SH-SY5Y (cell line): Measurements from ENCODE around the gene MAST2.

Experiments used
- GATA2 ChIP-seq: IDR thresholded peaks from 2 replicates; pipeline ENCODE4 v1.6.1; 2011; ENCODE audit warnings: mild to moderate bottlenecking, low read depth, low read length
- GATA3 ChIP-seq: IDR thresholded peaks from 2 replicates; pipeline ENCODE4 v1.6.1; 2011; ENCODE audit warnings: low read depth, mild to moderate bottlenecking, low read length, moderate library complexity

The MAST2 gene

GRCh38 chr1:45971335-45971734, 167.9 kb downstream of the MAST2 start:
- no peak for TF ChIP-seq GATA2
- no peak for TF ChIP-seq GATA3

- TF ChIP-seq GATA2, result no peak
- no peak for TF ChIP-seq GATA3
Observed at GRCh38 chr1:45971922-45972531, 168.6 kb downstream of the MAST2 start.

GRCh38 chr1:45972621-45973020, 169.2 kb downstream of the MAST2 start:
- no peak for TF ChIP-seq GATA2
- TF ChIP-seq GATA3, result no peak

- no peak for TF ChIP-seq GATA2
- TF ChIP-seq GATA3, result no peak
Observed at GRCh38 chr1:45973121-45973520, 169.7 kb downstream of the MAST2 start.

- no peak for TF ChIP-seq GATA3
- no peak for TF ChIP-seq GATA2
Observed at GRCh38 chr1:45974541-45975269, 171.3 kb downstream of the MAST2 start.

GRCh38 chr1:45976623-45977022, 173.2 kb downstream of the MAST2 start:
- TF ChIP-seq GATA2 (no peak), GATA3 (no peak)

GRCh38 chr1:45979074-45979777, 175.8 kb downstream of the MAST2 start:
- no peak for TF ChIP-seq GATA3
- TF ChIP-seq GATA2, result no peak

GRCh38 chr1:45979778-45980176, 176.4 kb downstream of the MAST2 start:
- TF ChIP-seq GATA2, result no peak
- no peak for TF ChIP-seq GATA3

- TF ChIP-seq GATA2, result no peak
- TF ChIP-seq GATA3, result no peak
Observed at GRCh38 chr1:45982359-45982758, 178.9 kb downstream of the MAST2 start.

- no peak for TF ChIP-seq GATA3
- no peak for TF ChIP-seq GATA2
Observed at GRCh38 chr1:45983967-45984366, 180.6 kb downstream of the MAST2 start.

GRCh38 chr1:45987204-45987603, 183.8 kb downstream of the MAST2 start:
- no peak for TF ChIP-seq GATA2
- no peak for TF ChIP-seq GATA3

GRCh38 chr1:45989249-45989648, 185.8 kb downstream of the MAST2 start:
- no peak for TF ChIP-seq GATA2
- no peak for TF ChIP-seq GATA3

GRCh38 chr1:45994423-45994822, 191.0 kb downstream of the MAST2 start:
- TF ChIP-seq GATA2 (no peak), GATA3 (no peak)

GRCh38 chr1:45995298-45995697, 191.9 kb downstream of the MAST2 start:
- TF ChIP-seq GATA2 (no peak), GATA3 (no peak)
